HAP-1 (cell line): Measurements from ENCODE around the gene ZCWPW1.
"Not testable (repeated sequence)": the region's sequence is repeated elsewhere in the genome, so short reads cannot be mapped to it uniquely, and the experiment has no call there.

Source experiments
- DNase-seq, 2 experiments: peaks; one replicate each; pipeline ENCODE4 v3.0.0-alpha.2; 2016 to 2020; ENCODE audit warnings: low spot score in 2 of 2
- H3K27me3 ChIP-seq: fragments of 250-450 bp; sonication (Bioruptor Pico); 2 replicates; pipeline ENCODE4 v1.5.1; 2020; ENCODE audit warnings: low read depth, mild to moderate bottlenecking, moderate library complexity
- H3K36me3 ChIP-seq: fragments of 250-450 bp; sonication (Bioruptor Pico); replicated peaks from 2 replicates; pipeline ENCODE4 v1.5.1; 2020; ENCODE audit warnings: mild to moderate bottlenecking
- H3K4me1 ChIP-seq: fragments of 250-450 bp; sonication (Bioruptor Pico); 2 replicates; pipeline ENCODE4 v1.5.1; 2020; ENCODE audit warnings: mild to moderate bottlenecking
- H3K4me3 ChIP-seq: fragments of 250-450 bp; sonication (Bioruptor Pico); 2 replicates; pipeline ENCODE4 v1.5.1; 2020; ENCODE audit warnings: mild to moderate bottlenecking, moderate library complexity
- H3K9me3 ChIP-seq: fragments of 250-450 bp; sonication (Bioruptor Pico); 2 replicates; pipeline ENCODE4 v1.5.1; 2020; ENCODE audit warnings: mild to moderate bottlenecking, moderate library complexity
- in situ Hi-C: fragments of 300-500 bp; cut with MboI; formaldehyde crosslinking; loops from 3 replicates; pipeline ENCODE4 v1.14.3; 2020; ENCODE audit warnings: low sequenced_read_pairs, inconsistent platforms, mixed read lengths

The ZCWPW1 gene

GRCh38 chr7:100394077-100394476 lies 34.4 kb downstream of the ZCWPW1 start:
- Histone ChIP-seq H3K9me3 (no peaks in the 10 kb centered on the region), H3K4me3 (no peak overlapping the region), H3K4me1 (no peaks in the 10 kb centered on the region), H3K27me3 (no peaks in the 10 kb centered on the region), H3K36me3 (no peaks in the 10 kb centered on the region)
- DNase-seq: no peak
- in situ Hi-C loops: no loop called here

GRCh38 chr7:100393233-100393905 lies 35.1 kb downstream of the ZCWPW1 start:
- Histone ChIP-seq H3K36me3 (no peaks in the 10 kb centered on the region), H3K9me3 (no peaks in the 10 kb centered on the region), H3K4me1 (no peaks in the 10 kb centered on the region), H3K4me3 (no peak overlapping the region), H3K27me3 (0 out of 2 replicates have a peak, but pooled peaks cover 2% of the 10 kb centered on the region)
- in situ Hi-C loops: no loop called here
- DNase-seq: no peak

- Histone ChIP-seq H3K9me3 (no peaks in the 10 kb centered on the region), H3K4me1 (no peaks in the 10 kb centered on the region), H3K4me3 (no peak overlapping the region), H3K27me3 (0 out of 2 replicates have a peak, but pooled peaks cover 2% of the 10 kb centered on the region), H3K36me3 (no peaks in the 10 kb centered on the region)
- DNase-seq: no peak
- in situ Hi-C loops: no loop called here
These were observed 38.1 kb downstream of the ZCWPW1 start for GRCh38 chr7:100390286-100391009.

GRCh38 chr7:100389437-100390088 lies 38.9 kb downstream of the ZCWPW1 start:
- H3K4me3 ChIP-seq: no peak overlapping the region
- in situ Hi-C loops: no loop called here
- H3K9me3 ChIP-seq: no peaks in the 10 kb centered on the region
- 0 out of 2 replicates have a peak, but pooled peaks cover 2% of the 10 kb centered on the region for H3K27me3 ChIP-seq
- no peaks in the 10 kb centered on the region for H3K4me1 ChIP-seq
- no peak for DNase-seq
- H3K36me3 ChIP-seq: no peaks in the 10 kb centered on the region

- no peaks in the 10 kb centered on the region for H3K4me1 ChIP-seq
- 0 out of 2 replicates have a peak, but pooled peaks cover 2% of the 10 kb centered on the region for H3K27me3 ChIP-seq
- H3K36me3 ChIP-seq: no peaks in the 10 kb centered on the region
- DNase-seq: no peak
- H3K4me3 ChIP-seq: no peak overlapping the region
- in situ Hi-C loops: no loop called here
- no peaks in the 10 kb centered on the region for H3K9me3 ChIP-seq
These were observed 40.8 kb downstream of the ZCWPW1 start for GRCh38 chr7:100387695-100388094.

GRCh38 chr7:100386940-100387339 lies 41.6 kb downstream of the ZCWPW1 start:
- in situ Hi-C loops: no loop called here
- H3K36me3 ChIP-seq: no peaks in the 10 kb centered on the region

GRCh38 chr7:100384628-100385294 lies 43.7 kb downstream of the ZCWPW1 start:
- Histone ChIP-seq H3K9me3 (no peaks in the 10 kb centered on the region), H3K4me1 (no peaks in the 10 kb centered on the region), H3K36me3 (no peaks in the 10 kb centered on the region), H3K4me3 (no peak overlapping the region), H3K27me3 (0 out of 2 replicates have a peak, but pooled peaks cover 2% of the 10 kb centered on the region)
- no peak for DNase-seq
- in situ Hi-C loops: no loop called here

More at GRCh38 chr7:100386940-100387339, 41.6 kb downstream of the ZCWPW1 start:
- no peak overlapping the region for H3K4me3 ChIP-seq
- H3K27me3 ChIP-seq: 0 out of 2 replicates have a peak, but pooled peaks cover 2% of the 10 kb centered on the region
- H3K9me3 ChIP-seq: no peaks in the 10 kb centered on the region
- H3K4me1 ChIP-seq: no peaks in the 10 kb centered on the region
- DNase-seq: no peak

- in situ Hi-C loops, H3K27me3 ChIP-seq, H3K4me3 ChIP-seq, H3K36me3 ChIP-seq, DNase-seq, H3K9me3 ChIP-seq, H3K4me1 ChIP-seq: not testable (repeated sequence)
These were observed 46.2 kb downstream of the ZCWPW1 start for GRCh38 chr7:100382234-100382853.

GRCh38 chr7:100381531-100382233 lies 46.8 kb downstream of the ZCWPW1 start:
- DNase-seq, H3K27me3 ChIP-seq, H3K4me1 ChIP-seq, H3K9me3 ChIP-seq, in situ Hi-C loops, H3K4me3 ChIP-seq, H3K36me3 ChIP-seq: not testable (repeated sequence)

GRCh38 chr7:100380196-100380595 lies 48.3 kb downstream of the ZCWPW1 start:
- H3K36me3 ChIP-seq: no peaks in the 10 kb centered on the region
- in situ Hi-C loops: no loop called here
- H3K27me3 ChIP-seq: no peaks in the 10 kb centered on the region
- H3K4me1 ChIP-seq: no peaks in the 10 kb centered on the region
- H3K4me3 ChIP-seq: no peak overlapping the region
- H3K9me3 ChIP-seq: no peaks in the 10 kb centered on the region
- DNase-seq: no peak

GRCh38 chr7:100378114-100378755 lies 50.3 kb downstream of the ZCWPW1 start:
- Histone ChIP-seq H3K36me3 (no peaks in the 10 kb centered on the region), H3K4me1 (no peaks in the 10 kb centered on the region), H3K27me3 (no peaks in the 10 kb centered on the region), H3K4me3 (no peak overlapping the region), H3K9me3 (no peaks in the 10 kb centered on the region)
- DNase-seq: no peak
- in situ Hi-C loops: no loop called here

GRCh38 chr7:100376066-100376465 lies 52.4 kb downstream of the ZCWPW1 start:
- Histone ChIP-seq H3K9me3 (no peaks in the 10 kb centered on the region), H3K27me3 (no peaks in the 10 kb centered on the region), H3K4me3 (no peak overlapping the region), H3K36me3 (no peaks in the 10 kb centered on the region; the same call in 1 of the 2 replicates), H3K4me1 (no peaks in the 10 kb centered on the region; the same call in 1 of the 2 replicates)
- no peak for DNase-seq
- in situ Hi-C loops: no loop called here
